Ishikawa (cell line): ENCODE results near the gene DTX1.

Experiments
- CEBPB ChIP-seq: IDR thresholded peaks from 2 replicates; pipeline ENCODE4 v1.6.1; 2012
- EGR1 ChIP-seq: IDR thresholded peaks from 2 replicates; pipeline ENCODE4 v1.6.1; 2012
- EP300 ChIP-seq: IDR thresholded peaks from 2 replicates; pipeline ENCODE4 v1.6.1; 2012; ENCODE audit warnings: borderline replicate concordance
- FOXM1 ChIP-seq: IDR thresholded peaks from 2 replicates; pipeline ENCODE4 v1.6.1; 2012; ENCODE audit warnings: low read depth, borderline replicate concordance
- RAD21 ChIP-seq: IDR thresholded peaks from 2 replicates; pipeline ENCODE4 v1.6.1; 2012; ENCODE audit warnings: low read depth
- REST ChIP-seq: IDR thresholded peaks from 2 replicates; pipeline ENCODE4 v1.6.1; 2012; ENCODE audit warnings: low read depth, mild to moderate bottlenecking
- TAF1 ChIP-seq: IDR thresholded peaks from 2 replicates; pipeline ENCODE4 v1.6.1; 2012; ENCODE audit warnings: low read depth, mild to moderate bottlenecking
- YY1 ChIP-seq: IDR thresholded peaks from 2 replicates; pipeline ENCODE4 v1.6.1; 2012; ENCODE audit warnings: low read depth
- TF ChIP-seq, protein P1 (sequence below): IDR thresholded peaks from 2 replicates; pipeline ENCODE4 v1.6.1; 2012

DNA sequence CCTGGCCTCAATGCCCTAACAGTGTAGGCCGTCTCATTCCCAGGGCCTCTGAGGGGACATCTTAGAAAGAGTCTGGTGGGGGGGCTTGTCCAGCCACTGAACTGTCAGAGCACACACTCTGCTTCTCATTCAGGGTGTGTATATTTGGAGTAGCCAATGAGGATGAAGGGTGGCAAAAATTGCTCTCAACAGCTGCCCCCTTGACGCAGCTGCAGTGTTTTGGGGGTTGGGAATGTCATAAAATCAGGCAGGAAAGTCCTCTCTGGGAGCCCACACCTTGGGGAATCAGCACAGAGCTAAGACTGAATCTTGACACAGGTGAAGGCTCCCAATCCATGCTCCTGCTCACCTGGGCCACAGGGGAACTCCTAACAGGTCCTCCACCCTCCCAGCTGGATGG is 77.5 kb downstream of the DTX1 start:
- no peak for TF ChIP-seq TAF1
- TF ChIP-seq REST: no peak
- TF ChIP-seq EP300: no peak
- no peak for TF ChIP-seq CEBPB
- no peak for TF ChIP-seq RAD21
- no peak for TF ChIP-seq YY1
- TF ChIP-seq, protein P1, sequence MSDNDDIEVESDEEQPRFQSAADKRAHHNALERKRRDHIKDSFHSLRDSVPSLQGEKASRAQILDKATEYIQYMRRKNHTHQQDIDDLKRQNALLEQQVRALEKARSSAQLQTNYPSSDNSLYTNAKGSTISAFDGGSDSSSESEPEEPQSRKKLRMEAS: no peak
- no peak for TF ChIP-seq EGR1
- no peak for TF ChIP-seq FOXM1
